GM23338 (cell line): Measurements from ENCODE around the gene SRGAP3. TPM values are rescaled to one million over a fixed set of nuclear protein-coding genes. Genes with fewer than 3 reads are reported as not detected.

ENCODE experiments used
- ATAC-seq: fragments of 200-7000 bp; cut with Tn5 transposase; 3 replicates; pipeline ENCODE4 v1.9.1; 2020
- DNase-seq: peaks from one replicate; pipeline ENCODE4 v3.0.0-alpha.2; 2015; ENCODE audit warnings: low spot score
- H2AFZ ChIP-seq: fragments of 200-600 bp; sonication (generic); 2 replicates; pipeline ENCODE4 v1.8.0; 2016; ENCODE audit warnings: antibody characterized with exemption, mild to moderate bottlenecking, moderate library complexity
- H3F3A ChIP-seq: fragments of 200-600 bp; sonication (generic); replicated peaks from 2 replicates; pipeline ENCODE4 v1.8.0; 2017; ENCODE audit warnings: antibody characterized with exemption, mixed run types, low read depth
- H3K27ac ChIP-seq: fragments of 200-600 bp; sonication (generic); 2 replicates; pipeline ENCODE4 v1.6.1; 2016; ENCODE audit warnings: low read depth
- H3K27me3 ChIP-seq: fragments of 200-600 bp; sonication (generic); 2 replicates; pipeline ENCODE4 v1.8.0; 2016; ENCODE audit warnings: mild to moderate bottlenecking, mixed run types, moderate library complexity; ENCODE audit not compliant: insufficient read depth
- H3K36me3 ChIP-seq: fragments of 200-600 bp; sonication (generic); 2 replicates; pipeline ENCODE4 v1.8.0; 2016; ENCODE audit warnings: mild to moderate bottlenecking; ENCODE audit not compliant: insufficient read depth
- H3K4me1 ChIP-seq: fragments of 200-600 bp; sonication (generic); 2 replicates; pipeline ENCODE4 v1.8.0; 2016; ENCODE audit warnings: mild to moderate bottlenecking, moderate library complexity; ENCODE audit not compliant: insufficient read depth
- H3K4me2 ChIP-seq: fragments of 200-600 bp; sonication (generic); 2 replicates; pipeline ENCODE4 v1.7.1; 2017; ENCODE audit warnings: mixed run types
- H3K4me3 ChIP-seq: fragments of 200-600 bp; sonication (generic); 2 replicates; pipeline ENCODE4 v1.6.1; 2016; ENCODE audit warnings: mixed run types
- H3K79me2 ChIP-seq: fragments of 200-600 bp; sonication (generic); replicated peaks from 2 replicates; pipeline ENCODE4 v1.8.0; 2017; ENCODE audit warnings: mild to moderate bottlenecking; ENCODE audit not compliant: insufficient read depth
- H3K9me2 ChIP-seq: fragments of 200-600 bp; sonication (generic); 2 replicates; pipeline ENCODE4 v1.8.0; 2017; ENCODE audit not compliant: insufficient read depth
- H4K20me1 ChIP-seq: fragments of 200-600 bp; sonication (generic); replicated peaks from 2 replicates; pipeline ENCODE4 v1.8.0; 2017; ENCODE audit warnings: mild to moderate bottlenecking; ENCODE audit not compliant: insufficient read depth
- H3K27ac Mint-ChIP-seq: 2 replicates; pipeline ENCODE4 v1.8.0; 2020; ENCODE audit warnings: inconsistent platforms, mild to moderate bottlenecking, moderate library complexity, mixed read lengths
- H3K27me3 Mint-ChIP-seq: 3 replicates; pipeline ENCODE4 v1.8.0; 2022; ENCODE audit warnings: low read depth, mild to moderate bottlenecking, moderate library complexity, mixed read lengths, inconsistent platforms; ENCODE audit not compliant: insufficient read depth, poor library complexity
- H3K36me3 Mint-ChIP-seq: 3 replicates; pipeline ENCODE4 v1.8.0; 2021; ENCODE audit warnings: low read depth, mild to moderate bottlenecking, inconsistent platforms, moderate library complexity, mixed read lengths
- H3K4me1 Mint-ChIP-seq: 3 replicates; pipeline ENCODE4 v1.8.0; 2020; ENCODE audit warnings: mild to moderate bottlenecking, inconsistent platforms, mixed read lengths
- H3K4me3 Mint-ChIP-seq: 3 replicates; pipeline ENCODE4 v1.8.0; 2021; ENCODE audit warnings: moderate library complexity, mild to moderate bottlenecking, inconsistent platforms, mixed read lengths
- H3K9me3 Mint-ChIP-seq: 3 replicates; pipeline ENCODE4 v1.8.0; 2020; ENCODE audit warnings: moderate library complexity, mild to moderate bottlenecking, inconsistent platforms, mixed read lengths
- CREB1 ChIP-seq: fragments of 250-450 bp; sonication (Bioruptor Pico); IDR thresholded peaks from 2 replicates; pipeline ENCODE4 v1.5.0; 2020; ENCODE audit warnings: low read depth, mild to moderate bottlenecking, moderate library complexity
- STAT1 ChIP-seq: IDR thresholded peaks from one replicate; pipeline ENCODE4 v1.6.1; 2016; ENCODE audit warnings: antibody characterized with exemption; ENCODE audit not compliant: unreplicated experiment
- ZNF114 ChIP-seq: fragments of 250-450 bp; sonication (Bioruptor Pico); IDR thresholded peaks from 2 replicates; pipeline ENCODE4 v1.5.0; 2020; ENCODE audit warnings: mild to moderate bottlenecking, moderate library complexity
- ZNF331 ChIP-seq: fragments of 250-450 bp; sonication (Bioruptor Pico); IDR thresholded peaks from 2 replicates; pipeline ENCODE4 v1.5.0; 2020; ENCODE audit warnings: low read depth, mild to moderate bottlenecking, moderate library complexity
- polyA plus RNA-seq: library from polyadenylated mRNA; unstranded; fragments of >200 nt; fragmentation: Nextera tagmentation; extraction: Ambion mirVana; gene quantifications from 2 replicates; pipeline ENCODE4 v1.2.1, GENCODE V29; 2016
- total RNA-seq: library from RNA; depleted of rRNA; stranded (reverse); fragments of >200 nt; shearing (Covaris generic); gene quantifications from 2 replicates; pipeline ENCODE4 v1.2.3, GENCODE V29; 2014
- TF ChIP-seq, protein P1 (sequence below): fragments of 250-450 bp; sonication (Bioruptor Pico); IDR thresholded peaks from 2 replicates; pipeline ENCODE4 v1.5.0; 2020; ENCODE audit warnings: mild to moderate bottlenecking, moderate library complexity

The SRGAP3 gene
- total and polyA plus RNA-seq, 2 experiments from 2014 or later, result 6.4 to 9.4 TPM

GRCh38 chr3:9206287-9206686 lies 43.2 kb downstream of the SRGAP3 start (continued):
- TF ChIP-seq, protein P1, sequence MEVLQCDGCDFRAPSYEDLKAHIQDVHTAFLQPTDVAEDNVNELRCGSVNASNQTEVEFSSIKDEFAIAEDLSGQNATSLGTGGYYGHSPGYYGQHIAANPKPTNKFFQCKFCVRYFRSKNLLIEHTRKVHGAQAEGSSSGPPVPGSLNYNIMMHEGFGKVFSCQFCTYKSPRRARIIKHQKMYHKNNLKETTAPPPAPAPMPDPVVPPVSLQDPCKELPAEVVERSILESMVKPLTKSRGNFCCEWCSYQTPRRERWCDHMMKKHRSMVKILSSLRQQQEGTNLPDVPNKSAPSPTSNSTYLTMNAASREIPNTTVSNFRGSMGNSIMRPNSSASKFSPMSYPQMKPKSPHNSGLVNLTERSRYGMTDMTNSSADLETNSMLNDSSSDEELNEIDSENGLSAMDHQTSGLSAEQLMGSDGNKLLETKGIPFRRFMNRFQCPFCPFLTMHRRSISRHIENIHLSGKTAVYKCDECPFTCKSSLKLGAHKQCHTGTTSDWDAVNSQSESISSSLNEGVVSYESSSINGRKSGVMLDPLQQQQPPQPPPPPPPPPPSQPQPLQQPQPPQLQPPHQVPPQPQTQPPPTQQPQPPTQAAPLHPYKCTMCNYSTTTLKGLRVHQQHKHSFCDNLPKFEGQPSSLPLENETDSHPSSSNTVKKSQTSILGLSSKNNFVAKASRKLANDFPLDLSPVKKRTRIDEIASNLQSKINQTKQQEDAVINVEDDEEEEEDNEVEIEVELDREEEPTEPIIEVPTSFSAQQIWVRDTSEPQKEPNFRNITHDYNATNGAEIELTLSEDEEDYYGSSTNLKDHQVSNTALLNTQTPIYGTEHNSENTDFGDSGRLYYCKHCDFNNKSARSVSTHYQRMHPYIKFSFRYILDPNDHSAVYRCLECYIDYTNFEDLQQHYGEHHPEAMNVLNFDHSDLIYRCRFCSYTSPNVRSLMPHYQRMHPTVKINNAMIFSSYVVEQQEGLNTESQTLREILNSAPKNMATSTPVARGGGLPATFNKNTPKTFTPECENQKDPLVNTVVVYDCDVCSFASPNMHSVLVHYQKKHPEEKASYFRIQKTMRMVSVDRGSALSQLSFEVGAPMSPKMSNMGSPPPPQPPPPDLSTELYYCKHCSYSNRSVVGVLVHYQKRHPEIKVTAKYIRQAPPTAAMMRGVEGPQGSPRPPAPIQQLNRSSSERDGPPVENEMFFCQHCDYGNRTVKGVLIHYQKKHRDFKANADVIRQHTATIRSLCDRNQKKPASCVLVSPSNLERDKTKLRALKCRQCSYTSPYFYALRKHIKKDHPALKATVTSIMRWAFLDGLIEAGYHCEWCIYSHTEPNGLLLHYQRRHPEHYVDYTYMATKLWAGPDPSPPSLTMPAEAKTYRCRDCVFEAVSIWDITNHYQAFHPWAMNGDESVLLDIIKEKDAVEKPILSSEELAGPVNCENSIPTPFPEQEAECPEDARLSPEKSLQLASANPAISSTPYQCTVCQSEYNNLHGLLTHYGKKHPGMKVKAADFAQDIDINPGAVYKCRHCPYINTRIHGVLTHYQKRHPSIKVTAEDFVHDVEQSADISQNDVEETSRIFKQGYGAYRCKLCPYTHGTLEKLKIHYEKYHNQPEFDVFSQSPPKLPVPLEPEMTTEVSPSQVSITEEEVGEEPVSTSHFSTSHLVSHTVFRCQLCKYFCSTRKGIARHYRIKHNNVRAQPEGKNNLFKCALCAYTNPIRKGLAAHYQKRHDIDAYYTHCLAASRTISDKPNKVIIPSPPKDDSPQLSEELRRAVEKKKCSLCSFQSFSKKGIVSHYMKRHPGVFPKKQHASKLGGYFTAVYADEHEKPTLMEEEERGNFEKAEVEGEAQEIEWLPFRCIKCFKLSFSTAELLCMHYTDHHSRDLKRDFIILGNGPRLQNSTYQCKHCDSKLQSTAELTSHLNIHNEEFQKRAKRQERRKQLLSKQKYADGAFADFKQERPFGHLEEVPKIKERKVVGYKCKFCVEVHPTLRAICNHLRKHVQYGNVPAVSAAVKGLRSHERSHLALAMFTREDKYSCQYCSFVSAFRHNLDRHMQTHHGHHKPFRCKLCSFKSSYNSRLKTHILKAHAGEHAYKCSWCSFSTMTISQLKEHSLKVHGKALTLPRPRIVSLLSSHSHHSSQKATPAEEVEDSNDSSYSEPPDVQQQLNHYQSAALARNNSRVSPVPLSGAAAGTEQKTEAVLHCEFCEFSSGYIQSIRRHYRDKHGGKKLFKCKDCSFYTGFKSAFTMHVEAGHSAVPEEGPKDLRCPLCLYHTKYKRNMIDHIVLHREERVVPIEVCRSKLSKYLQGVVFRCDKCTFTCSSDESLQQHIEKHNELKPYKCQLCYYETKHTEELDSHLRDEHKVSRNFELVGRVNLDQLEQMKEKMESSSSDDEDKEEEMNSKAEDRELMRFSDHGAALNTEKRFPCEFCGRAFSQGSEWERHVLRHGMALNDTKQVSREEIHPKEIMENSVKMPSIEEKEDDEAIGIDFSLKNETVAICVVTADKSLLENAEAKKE (CRISPR knock-in tag), result no peak

GRCh38 chr3:9205345-9206143 lies 43.9 kb downstream of the SRGAP3 start:
- H3F3A ChIP-seq, result no peaks in the 10 kb centered on the region
- H3K27ac ChIP-seq, result no peak overlapping the region
- peaks cover 23% of the 10 kb centered on the region for H3K4me1 Mint-ChIP-seq
- ATAC-seq (no peak), DNase-seq (no peak)
- H3K4me2 ChIP-seq, result no peak overlapping the region
- no peaks in the 10 kb centered on the region for H3K9me3 Mint-ChIP-seq
- TF ChIP-seq STAT1 (no peak), ZNF331 (no peak), CREB1 (CRISPR knock-in tag) (no peak), ZNF114 (CRISPR knock-in tag) (no peak)
- TF ChIP-seq, protein P1 (CRISPR knock-in tag), result no peak
- H3K27me3 ChIP-seq, result no peaks in the 10 kb centered on the region
- H3K4me3 ChIP-seq, result no peak overlapping the region
- peaks cover 17% of the 10 kb centered on the region for H3K4me1 ChIP-seq
- no peak overlapping the region for H3K27ac Mint-ChIP-seq
- no peak overlapping the region for H3K4me3 Mint-ChIP-seq
- H3K79me2 ChIP-seq, result no peaks in the 10 kb centered on the region
- H2AFZ ChIP-seq, result no peak overlapping the region
- no peaks in the 10 kb centered on the region for H4K20me1 ChIP-seq
- H3K36me3 Mint-ChIP-seq, result no peaks in the 10 kb centered on the region
- H3K27me3 Mint-ChIP-seq, result peaks cover 9% of the 10 kb centered on the region
- H3K9me2 ChIP-seq, result peaks cover 20% of the 10 kb centered on the region; the same call in 1 of the 2 replicates
- H3K36me3 ChIP-seq, result no peaks in the 10 kb centered on the region
